PFSK-1 (cell line): ENCODE measurements around the gene HBB.
"Not testable (repeated sequence)": the region's sequence is repeated elsewhere in the genome, so short reads cannot be mapped to it uniquely, and the experiment has no call there.

Source experiments
- FOXP2 ChIP-seq: optimal IDR thresholded peaks from 2 replicates; pipeline ENCODE3; 2011; ENCODE audit warnings: borderline replicate concordance, control low read depth, inconsistent platforms; ENCODE audit not compliant: insufficient read depth; ENCODE audit errors: extremely low read length, extremely low read depth
- POLR2AphosphoS5 ChIP-seq: IDR thresholded peaks from 2 replicates; pipeline ENCODE4 v1.6.1; 2012; ENCODE audit warnings: low read depth, mild to moderate bottlenecking, control low read depth, low read length, moderate library complexity
- REST ChIP-seq, 2 experiments: IDR thresholded peaks; 2 replicates each; pipeline versions ENCODE4 v1.6.1 to v1.8.0; 2011 to 2012; ENCODE audit warnings: low read depth in 2 of 2, low read length in 2 of 2, control low read depth in 1 of 2, inconsistent platforms in 1 of 2, mild to moderate bottlenecking in 1 of 2, moderate library complexity in 1 of 2; ENCODE audit not compliant: insufficient read depth in 1 of 2
- SIN3A ChIP-seq: IDR thresholded peaks from 2 replicates; pipeline ENCODE4 v1.6.1; 2012; ENCODE audit warnings: mild to moderate bottlenecking, low read length, moderate library complexity, borderline replicate concordance; ENCODE audit not compliant: insufficient read depth
- TAF1 ChIP-seq: IDR thresholded peaks from 2 replicates; pipeline ENCODE4 v1.6.1; 2012; ENCODE audit warnings: low read length, control low read depth, borderline replicate concordance; ENCODE audit not compliant: insufficient read depth

Gene HBB

GRCh38 chr11:5257296-5257695, 30.4 kb upstream of the HBB start:
- TF ChIP-seq SIN3A (no peak), POLR2AphosphoS5 (no peak), FOXP2 (no peak), TAF1 (no peak), REST (IDR thresholded peaks at IDR 0.05; ENCODE audit: insufficient read depth in 1 of 2, low read depth in 2 of 2, low read length in 2 of 2) (no peak)

GRCh38 chr11:5254646-5255413, 28.0 kb upstream of the HBB start, which contains the start of gene HBG2:
TSS of gene HBG2 (minus strand) at chr11:5254781. CDS start at chr11:5254728, 53 bp downstream.
- not testable (repeated sequence) for TF ChIP-seq FOXP2, POLR2AphosphoS5, SIN3A

GRCh38 chr11:5252919-5253265, 26.0 kb upstream of the HBB start:
- TF ChIP-seq TAF1, result no peak
- TF ChIP-seq POLR2AphosphoS5, result no peak
- TF ChIP-seq FOXP2, result no peak
- TF ChIP-seq REST (IDR thresholded peaks at IDR 0.05; ENCODE audit: insufficient read depth in 1 of 2, low read depth in 2 of 2, low read length in 2 of 2), result no peak
- TF ChIP-seq SIN3A, result no peak

- no peak for TF ChIP-seq REST (IDR thresholded peaks at IDR 0.05; ENCODE audit: insufficient read depth in 1 of 2, low read depth in 2 of 2, low read length in 2 of 2)
- TF ChIP-seq POLR2AphosphoS5, result no peak
- TF ChIP-seq TAF1, result no peak
- no peak for TF ChIP-seq SIN3A
- no peak for TF ChIP-seq FOXP2
Observed at GRCh38 chr11:5252192-5252918, 25.5 kb upstream of the HBB start.

GRCh38 chr11:5251746-5252145, 24.9 kb upstream of the HBB start:
- no peak for TF ChIP-seq REST (IDR thresholded peaks at IDR 0.05; ENCODE audit: insufficient read depth in 1 of 2, low read depth in 2 of 2, low read length in 2 of 2)
